ENCODE results near the gene NLGN1.

DNA sequence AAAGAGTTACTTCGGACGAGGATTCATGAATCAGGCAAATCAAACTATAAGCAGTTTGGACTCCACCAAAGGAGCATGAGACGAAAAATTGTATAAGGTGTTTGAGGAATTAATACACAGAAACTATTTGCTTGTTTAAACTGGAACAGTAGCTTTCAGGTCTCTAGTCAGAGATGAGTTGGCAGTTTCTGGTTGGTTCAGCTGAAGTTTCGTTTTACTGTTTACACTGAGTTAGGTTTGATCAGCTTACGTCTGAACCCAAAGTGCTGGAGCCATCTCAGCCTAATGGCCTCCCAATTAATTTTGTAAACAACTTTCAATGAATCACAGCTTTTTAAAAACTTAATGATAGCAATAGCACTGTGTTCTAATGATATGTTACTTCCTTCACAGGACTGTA lies 703.7 kb downstream of the NLGN1 start:
- TF ChIP-seq, protein P1, sequence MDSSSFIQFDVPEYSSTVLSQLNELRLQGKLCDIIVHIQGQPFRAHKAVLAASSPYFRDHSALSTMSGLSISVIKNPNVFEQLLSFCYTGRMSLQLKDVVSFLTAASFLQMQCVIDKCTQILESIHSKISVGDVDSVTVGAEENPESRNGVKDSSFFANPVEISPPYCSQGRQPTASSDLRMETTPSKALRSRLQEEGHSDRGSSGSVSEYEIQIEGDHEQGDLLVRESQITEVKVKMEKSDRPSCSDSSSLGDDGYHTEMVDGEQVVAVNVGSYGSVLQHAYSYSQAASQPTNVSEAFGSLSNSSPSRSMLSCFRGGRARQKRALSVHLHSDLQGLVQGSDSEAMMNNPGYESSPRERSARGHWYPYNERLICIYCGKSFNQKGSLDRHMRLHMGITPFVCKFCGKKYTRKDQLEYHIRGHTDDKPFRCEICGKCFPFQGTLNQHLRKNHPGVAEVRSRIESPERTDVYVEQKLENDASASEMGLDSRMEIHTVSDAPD (CRISPR knock-in tag; IDR thresholded peaks at IDR 0.05): no peak
- TF ChIP-seq POLR2A (conservative IDR thresholded peaks at IDR 0.05) (no peak), ZSCAN29 (IDR thresholded peaks at IDR 0.05) (no peak), U2AF2 (optimal IDR thresholded peaks at IDR 0.05; ENCODE audit: low read depth, low read length) (no peak)
- TF ChIP-seq, protein P2, sequence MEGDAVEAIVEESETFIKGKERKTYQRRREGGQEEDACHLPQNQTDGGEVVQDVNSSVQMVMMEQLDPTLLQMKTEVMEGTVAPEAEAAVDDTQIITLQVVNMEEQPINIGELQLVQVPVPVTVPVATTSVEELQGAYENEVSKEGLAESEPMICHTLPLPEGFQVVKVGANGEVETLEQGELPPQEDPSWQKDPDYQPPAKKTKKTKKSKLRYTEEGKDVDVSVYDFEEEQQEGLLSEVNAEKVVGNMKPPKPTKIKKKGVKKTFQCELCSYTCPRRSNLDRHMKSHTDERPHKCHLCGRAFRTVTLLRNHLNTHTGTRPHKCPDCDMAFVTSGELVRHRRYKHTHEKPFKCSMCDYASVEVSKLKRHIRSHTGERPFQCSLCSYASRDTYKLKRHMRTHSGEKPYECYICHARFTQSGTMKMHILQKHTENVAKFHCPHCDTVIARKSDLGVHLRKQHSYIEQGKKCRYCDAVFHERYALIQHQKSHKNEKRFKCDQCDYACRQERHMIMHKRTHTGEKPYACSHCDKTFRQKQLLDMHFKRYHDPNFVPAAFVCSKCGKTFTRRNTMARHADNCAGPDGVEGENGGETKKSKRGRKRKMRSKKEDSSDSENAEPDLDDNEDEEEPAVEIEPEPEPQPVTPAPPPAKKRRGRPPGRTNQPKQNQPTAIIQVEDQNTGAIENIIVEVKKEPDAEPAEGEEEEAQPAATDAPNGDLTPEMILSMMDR (IDR thresholded peaks at IDR 0.05 in 2 of 3, conservative IDR thresholded peaks at IDR 0.05 in 1 of 3; ENCODE audit: insufficient read depth in 2 of 3, low read depth in 1 of 3, low read length in 3 of 3): no peak
- TF ChIP-seq, protein P3, sequence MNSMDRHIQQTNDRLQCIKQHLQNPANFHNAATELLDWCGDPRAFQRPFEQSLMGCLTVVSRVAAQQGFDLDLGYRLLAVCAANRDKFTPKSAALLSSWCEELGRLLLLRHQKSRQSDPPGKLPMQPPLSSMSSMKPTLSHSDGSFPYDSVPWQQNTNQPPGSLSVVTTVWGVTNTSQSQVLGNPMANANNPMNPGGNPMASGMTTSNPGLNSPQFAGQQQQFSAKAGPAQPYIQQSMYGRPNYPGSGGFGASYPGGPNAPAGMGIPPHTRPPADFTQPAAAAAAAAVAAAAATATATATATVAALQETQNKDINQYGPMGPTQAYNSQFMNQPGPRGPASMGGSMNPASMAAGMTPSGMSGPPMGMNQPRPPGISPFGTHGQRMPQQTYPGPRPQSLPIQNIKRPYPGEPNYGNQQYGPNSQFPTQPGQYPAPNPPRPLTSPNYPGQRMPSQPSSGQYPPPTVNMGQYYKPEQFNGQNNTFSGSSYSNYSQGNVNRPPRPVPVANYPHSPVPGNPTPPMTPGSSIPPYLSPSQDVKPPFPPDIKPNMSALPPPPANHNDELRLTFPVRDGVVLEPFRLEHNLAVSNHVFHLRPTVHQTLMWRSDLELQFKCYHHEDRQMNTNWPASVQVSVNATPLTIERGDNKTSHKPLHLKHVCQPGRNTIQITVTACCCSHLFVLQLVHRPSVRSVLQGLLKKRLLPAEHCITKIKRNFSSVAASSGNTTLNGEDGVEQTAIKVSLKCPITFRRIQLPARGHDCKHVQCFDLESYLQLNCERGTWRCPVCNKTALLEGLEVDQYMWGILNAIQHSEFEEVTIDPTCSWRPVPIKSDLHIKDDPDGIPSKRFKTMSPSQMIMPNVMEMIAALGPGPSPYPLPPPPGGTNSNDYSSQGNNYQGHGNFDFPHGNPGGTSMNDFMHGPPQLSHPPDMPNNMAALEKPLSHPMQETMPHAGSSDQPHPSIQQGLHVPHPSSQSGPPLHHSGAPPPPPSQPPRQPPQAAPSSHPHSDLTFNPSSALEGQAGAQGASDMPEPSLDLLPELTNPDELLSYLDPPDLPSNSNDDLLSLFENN (IDR thresholded peaks at IDR 0.05; ENCODE audit: low read depth in 2 of 2, low read length in 2 of 2): no peak
